SK-N-SH (cell line): Measurements from ENCODE around the gene APC2. TPM values are rescaled to one million over a fixed set of nuclear protein-coding genes. Genes with fewer than 3 reads are reported as not detected.

ENCODE experiments used
- CTCF ChIA-PET: fragments of 300-600, 350-600 bp; formaldehyde crosslinking; extraction: SDS; loops from one replicate; lab custom pipeline; 2021; lab: Yijun Ruan, JAX
- POLR2A ChIA-PET: fragments of 350-600 bp; sonication (Branson Sonifier 250); formaldehyde crosslinking; extraction: SDS; loops from one replicate; lab custom pipeline; 2020; ENCODE audit warnings: antibody characterized with exemption, inconsistent platforms; lab: Yijun Ruan, JAX
- DNase-seq: peaks from one replicate; pipeline ENCODE4 v3.0.0; 2012
- H2AFZ ChIP-seq: fragments of 200-600 bp; sonication (generic); 2 replicates; pipeline ENCODE4 v1.8.1; 2016; ENCODE audit warnings: antibody characterized with exemption, mild to moderate bottlenecking, low read depth
- H3F3A ChIP-seq: fragments of 200-600 bp; sonication (generic); replicated peaks from 2 replicates; pipeline ENCODE3; 2016; ENCODE audit warnings: antibody characterized with exemption, mild to moderate bottlenecking; ENCODE audit not compliant: insufficient read depth
- H3K27ac ChIP-seq, 2 experiments: fragments of 200-500 bp in 1 of 2; fragments of 200-600 bp in 1 of 2; sonication (Bioruptor generic) in 1 of 2; sonication (generic), shearing (Covaris generic) in 1 of 2; 2 replicates each; pipeline versions ENCODE4 v1.5.1 to v1.6.1; 2014 to 2016; ENCODE audit warnings: low read depth in 2 of 2, inconsistent platforms in 1 of 2, low read length in 1 of 2, mild to moderate bottlenecking in 1 of 2, mixed read lengths in 1 of 2
- H3K27me3 ChIP-seq: fragments of 200-600 bp; sonication (generic), shearing (Covaris generic); 2 replicates; pipeline ENCODE4 v1.6.1; 2016; ENCODE audit warnings: mixed run types; ENCODE audit not compliant: insufficient read depth
- H3K36me3 ChIP-seq, 2 experiments: fragments of 200-500 bp in 1 of 2; fragments of 200-600 bp in 1 of 2; sonication (Bioruptor generic) in 1 of 2; sonication (generic) in 1 of 2; replicated peaks in 1 of 2; 2 replicates each; pipeline versions ENCODE3 to v1.5.1; 2014 to 2016; ENCODE audit warnings: low read length in 1 of 2, mild to moderate bottlenecking in 1 of 2; ENCODE audit not compliant: insufficient read depth in 2 of 2, control insufficient read depth in 1 of 2
- H3K4me1 ChIP-seq, 2 experiments: fragments of 200-500 bp in 1 of 2; fragments of 200-600 bp in 1 of 2; sonication (Bioruptor generic) in 1 of 2; sonication (generic), shearing (Covaris generic) in 1 of 2; 2 replicates each; pipeline versions ENCODE4 v1.5.1 to v1.6.1; 2014 to 2016; ENCODE audit warnings: low read depth in 1 of 2, low read length in 1 of 2, mixed run types in 1 of 2; ENCODE audit not compliant: insufficient read depth in 2 of 2, control insufficient read depth in 1 of 2
- H3K4me2 ChIP-seq: fragments of 200-600 bp; sonication (generic), shearing (Covaris generic); 2 replicates; pipeline ENCODE4 v1.6.1; 2017; ENCODE audit warnings: mixed run types
- H3K4me3 ChIP-seq, 2 experiments: fragments of 200-500 bp in 1 of 2; fragments of 200-600 bp in 1 of 2; sonication (Bioruptor generic) in 1 of 2; sonication (generic), shearing (Covaris generic) in 1 of 2; 2 replicates each; pipeline versions ENCODE4 v1.5.1 to v1.8.1; 2014 to 2016; ENCODE audit warnings: low read depth in 2 of 2, inconsistent platforms in 1 of 2, low read length in 1 of 2, mild to moderate bottlenecking in 1 of 2, mixed read lengths in 1 of 2, moderate library complexity in 1 of 2
- H3K79me2 ChIP-seq: fragments of 200-600 bp; sonication (generic); 2 replicates; pipeline ENCODE4 v1.8.1; 2017; ENCODE audit warnings: mild to moderate bottlenecking; ENCODE audit not compliant: insufficient read depth
- H3K9ac ChIP-seq: fragments of 200-600 bp; sonication (generic); 2 replicates; pipeline ENCODE4 v1.6.1; 2017; ENCODE audit warnings: mixed run types
- H3K9me2 ChIP-seq: fragments of 200-600 bp; sonication (generic); 2 replicates; pipeline ENCODE4 v1.6.1; 2017; ENCODE audit warnings: mixed run types
- H3K9me3 ChIP-seq: fragments of 200-600 bp; sonication (generic); 2 replicates; pipeline ENCODE4 v1.6.1; 2017; ENCODE audit warnings: mixed run types, mild to moderate bottlenecking, moderate library complexity
- H4K20me1 ChIP-seq: fragments of 200-600 bp; sonication (generic); 2 replicates; pipeline ENCODE4 v1.6.1; 2017; ENCODE audit warnings: mild to moderate bottlenecking, mixed run types; ENCODE audit not compliant: insufficient read depth
- CTCF ChIP-seq: fragments of 200-600 bp; sonication (generic); IDR thresholded peaks from 2 replicates; pipeline ENCODE4 v1.6.1; 2017; ENCODE audit warnings: antibody characterized with exemption, mild to moderate bottlenecking, moderate library complexity
- EP300 ChIP-seq, 2 experiments: IDR thresholded peaks; 2 replicates each; pipeline versions ENCODE4 v1.4.0 to v1.6.1; 2012; ENCODE audit warnings: borderline replicate concordance in 1 of 2, low read depth in 1 of 2, low read length in 1 of 2
- FOSL2 ChIP-seq: IDR thresholded peaks from 2 replicates; pipeline ENCODE4 v1.4.0; 2012; ENCODE audit warnings: low read depth, mild to moderate bottlenecking, moderate library complexity, borderline replicate concordance
- GABPA ChIP-seq: IDR thresholded peaks from 2 replicates; pipeline ENCODE4 v1.4.0; 2012; ENCODE audit warnings: low read depth, mild to moderate bottlenecking
- IRF3 ChIP-seq: fragments of 150-350 bp; IDR thresholded peaks from 2 replicates; pipeline ENCODE4 v1.6.1; 2016; ENCODE audit warnings: mild to moderate bottlenecking, low read depth, low read length
- JUND ChIP-seq: IDR thresholded peaks from 2 replicates; pipeline ENCODE4 v1.4.0; 2012
- MAX ChIP-seq: IDR thresholded peaks from 2 replicates; pipeline ENCODE4 v1.4.0; 2012; ENCODE audit warnings: low read depth
- MEF2A ChIP-seq: IDR thresholded peaks from 2 replicates; pipeline ENCODE4 v1.4.0; 2012; ENCODE audit warnings: low read depth, borderline replicate concordance
- RAD21 ChIP-seq: IDR thresholded peaks from 2 replicates; pipeline ENCODE4 v1.6.1; 2012; ENCODE audit warnings: mild to moderate bottlenecking, low read length
- RCOR1 ChIP-seq: fragments of 150-350 bp; IDR thresholded peaks from 2 replicates; pipeline ENCODE4 v1.6.1; 2017; ENCODE audit warnings: antibody characterized with exemption, low read length
- REST ChIP-seq: IDR thresholded peaks from 2 replicates; pipeline ENCODE4 v1.6.1; 2012; ENCODE audit warnings: mild to moderate bottlenecking, low read depth, low read length, moderate library complexity
- RFX5 ChIP-seq: IDR thresholded peaks from 2 replicates; pipeline ENCODE4 v1.6.1; 2012; ENCODE audit warnings: mild to moderate bottlenecking, improper control_type of control experiment, low read length
- RXRA ChIP-seq: IDR thresholded peaks from 2 replicates; pipeline ENCODE4 v1.4.0; 2012; ENCODE audit warnings: low read depth, mild to moderate bottlenecking, borderline replicate concordance
- SIN3A ChIP-seq: IDR thresholded peaks from 2 replicates; pipeline ENCODE4 v1.6.1; 2012; ENCODE audit warnings: low read depth, mild to moderate bottlenecking, low read length, moderate library complexity, borderline replicate concordance
- SMC3 ChIP-seq: IDR thresholded peaks from 2 replicates; pipeline ENCODE4 v1.6.1; 2012; ENCODE audit warnings: low read depth, low read length, improper control_type of control experiment
- TAF1 ChIP-seq: IDR thresholded peaks from 2 replicates; pipeline ENCODE4 v1.6.1; 2012; ENCODE audit warnings: low read depth, mild to moderate bottlenecking, low read length, moderate library complexity, borderline replicate concordance
- TEAD4 ChIP-seq: IDR thresholded peaks from 2 replicates; pipeline ENCODE4 v1.4.0; 2012; ENCODE audit warnings: mild to moderate bottlenecking, borderline replicate concordance; ENCODE audit not compliant: insufficient read depth
- YY1 ChIP-seq: IDR thresholded peaks from 2 replicates; pipeline ENCODE4 v1.4.0; 2012; ENCODE audit warnings: low read depth, mild to moderate bottlenecking
- ZBTB33 ChIP-seq: IDR thresholded peaks from 2 replicates; pipeline ENCODE4 v1.4.0; 2012; ENCODE audit warnings: low read depth, borderline replicate concordance
- WGBS: methylation state at CpG from one replicate; pipeline ENCODE4 v1.1.6; 2017; ENCODE audit warnings: low lambda C conversion rate; 5-methylcytosine and 5-hydroxymethylcytosine counted together
- polyA plus RNA-seq, 3 experiments: library from polyadenylated mRNA; depleted of rRNA; stranded (reverse); fragments of >200 nt; gene quantifications; 2 replicates each; pipeline ENCODE4 v1.2.3, GENCODE V29; 2012
- TF ChIP-seq, protein P1 (sequence below): IDR thresholded peaks from 2 replicates; pipeline ENCODE4 v1.4.0; 2012; ENCODE audit warnings: low read depth, borderline replicate concordance

APC2 gene
- polyA plus RNA-seq, 1 of the 3 experiments (the other 2 are of a cell fraction) = 1.3 TPM

DNA sequence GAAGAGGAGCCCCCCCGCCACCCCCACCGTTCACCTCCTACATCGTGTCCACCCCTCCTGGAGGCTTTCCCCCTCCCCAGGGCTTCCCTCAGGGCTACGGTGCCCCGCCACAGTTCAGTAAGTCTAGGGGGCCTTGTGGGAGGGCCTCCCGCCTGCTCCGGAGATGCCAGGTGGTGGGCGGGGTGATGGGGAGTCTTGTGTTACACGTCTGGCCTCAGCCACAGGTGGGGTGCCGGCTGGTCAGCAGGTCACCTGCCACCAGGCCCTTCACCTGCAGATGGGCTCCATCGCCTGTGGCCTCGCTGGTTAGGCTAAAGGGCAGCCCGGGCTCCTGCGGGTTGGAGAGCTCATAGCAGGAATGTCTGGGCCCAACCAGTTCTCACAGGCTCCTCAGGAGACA lies 19.7 kb upstream of the APC2 start:
- CTCF ChIA-PET = interaction anchor here (0.9 to 1.6 kb wide), 2 partner anchors 15 to 396 kb away, joined by 3 read pairs; no protein-coding TSS in a partner anchor
- no peak for TF ChIP-seq SIN3A
- TF ChIP-seq TAF1 = no peak
- TF ChIP-seq MAX = no peak
- TF ChIP-seq EP300 (IDR thresholded peaks at IDR 0.05; ENCODE audit: borderline replicate concordance in 1 of 2, low read depth in 1 of 2, low read length in 1 of 2) = no peak
- TF ChIP-seq ZBTB33 = no peak
- TF ChIP-seq RFX5 = no peak
- no peak for TF ChIP-seq REST
- TF ChIP-seq SMC3 = no peak
- no peak for TF ChIP-seq IRF3
- no peak for TF ChIP-seq TEAD4
- TF ChIP-seq JUND = no peak
- TF ChIP-seq RXRA = no peak
- TF ChIP-seq, protein P1, sequence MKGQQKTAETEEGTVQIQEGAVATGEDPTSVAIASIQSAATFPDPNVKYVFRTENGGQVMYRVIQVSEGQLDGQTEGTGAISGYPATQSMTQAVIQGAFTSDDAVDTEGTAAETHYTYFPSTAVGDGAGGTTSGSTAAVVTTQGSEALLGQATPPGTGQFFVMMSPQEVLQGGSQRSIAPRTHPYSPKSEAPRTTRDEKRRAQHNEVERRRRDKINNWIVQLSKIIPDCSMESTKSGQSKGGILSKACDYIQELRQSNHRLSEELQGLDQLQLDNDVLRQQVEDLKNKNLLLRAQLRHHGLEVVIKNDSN = no peak
- TF ChIP-seq CTCF = no peak
- TF ChIP-seq FOSL2 = no peak
- no peak for TF ChIP-seq MEF2A
- no peak for TF ChIP-seq RAD21
- TF ChIP-seq YY1 = no peak
- no peak for TF ChIP-seq GABPA
- TF ChIP-seq RCOR1 = no peak
- Histone ChIP-seq H3K9me2 (no peaks in the 10 kb centered on the region), H3K79me2 (peaks cover 16% of the 10 kb centered on the region), H3K9ac (no peak overlapping the region), H3K4me3 (no peak overlapping the region), H2AFZ (no peak overlapping the region), H4K20me1 (peaks cover 16% of the 10 kb centered on the region; the same call in 1 of the 2 replicates), H3K4me2 (no peak overlapping the region), H3K9me3 (no peaks in the 10 kb centered on the region), H3K36me3 (peaks cover 0 to 83% of the 10 kb centered on the region in 2 experiments), H3F3A (peaks cover 4% of the 10 kb centered on the region), H3K27ac (no peak overlapping the region), H3K4me1 (no peaks in the 10 kb centered on the region; a peak in 1 of 4 replicates), H3K27me3 (no peaks in the 10 kb centered on the region)
- DNase-seq = no peak
- 94% methylated on average over 6 of the region's 14 CpGs for whole genome bisulfite sequencing
- POLR2A ChIA-PET = no interaction called here
